CD4-positive, alpha-beta T cell (primary cell): ENCODE measurements around the gene SMDT1. TPM values are rescaled to one million over a fixed set of nuclear protein-coding genes. Genes with fewer than 3 reads are reported as not detected.
A peak's percentile ranks its signal among the peaks of the same experiment; 100 is the strongest.

ENCODE experiments used
- ATAC-seq: fragments of 200-7000 bp; cut with Tn5 transposase; one replicate; pipeline ENCODE4 v1.10.0; 2022; ENCODE audit warnings: mild to moderate bottlenecking; ENCODE audit not compliant: poor library complexity
- CTCF ChIA-PET: fragments of 350-600 bp; sonication (Branson Sonifier 250); formaldehyde crosslinking; loops from one replicate; lab custom pipeline; 2021; ENCODE audit warnings: antibody characterized with exemption, inconsistent platforms; lab: Charles Lee
- POLR2A ChIA-PET: fragments of 350-600 bp; sonication (Branson Sonifier 250); formaldehyde crosslinking; loops from one replicate; lab custom pipeline; 2021; ENCODE audit warnings: antibody characterized with exemption, inconsistent platforms; lab: Charles Lee
- DNase-seq, 14 experiments: peaks; one replicate each; pipeline ENCODE4 v3.0.0-alpha.2; 2013 to 2020; ENCODE audit warnings: mixed read lengths in 2 of 14
- H3K27ac ChIP-seq, 2 donors: one replicate each; pipeline versions ENCODE4 v1.5.1 to v1.7.0; 2013; ENCODE audit warnings: low read length in 2 of 2, low read depth in 1 of 2, mild to moderate bottlenecking in 1 of 2
- H3K27me3 ChIP-seq, 2 experiments: 1 replicate in 1 of 2; 2 replicates in 1 of 2; pipeline versions ENCODE4 v1.6.1 to v1.7.0; 2013; ENCODE audit warnings: low read length in 2 of 2, control low read depth in 1 of 2, mild to moderate bottlenecking in 1 of 2, moderate library complexity in 1 of 2; ENCODE audit not compliant: insufficient read depth in 2 of 2, control insufficient read depth in 1 of 2
- H3K36me3 ChIP-seq: one replicate; pipeline ENCODE4 v1.6.1; 2013; ENCODE audit warnings: low read length, control low read depth; ENCODE audit not compliant: insufficient read depth
- H3K4me1 ChIP-seq: one replicate; pipeline ENCODE4 v1.6.1; 2013; ENCODE audit warnings: low read length, control low read depth; ENCODE audit not compliant: insufficient read depth
- H3K4me3 ChIP-seq: one replicate; pipeline ENCODE4 v1.5.1; 2013; ENCODE audit warnings: mild to moderate bottlenecking, low read length, moderate library complexity
- H3K9me3 ChIP-seq, 2 experiments: 1 replicate in 1 of 2; 2 replicates in 1 of 2; pipeline versions ENCODE4 v1.6.1 to v1.7.0; 2013; ENCODE audit warnings: low read length in 2 of 2, mild to moderate bottlenecking in 2 of 2, control low read depth in 1 of 2, moderate library complexity in 1 of 2; ENCODE audit not compliant: control insufficient read depth in 1 of 2, insufficient read depth in 1 of 2
- H3K27ac Mint-ChIP-seq: one replicate; pipeline ENCODE4 v1.8.0; 2020; ENCODE audit warnings: mixed read lengths
- H3K27me3 Mint-ChIP-seq: one replicate; pipeline ENCODE4 v1.8.0; 2021; ENCODE audit warnings: mixed read lengths
- H3K36me3 Mint-ChIP-seq: one replicate; pipeline ENCODE4 v1.8.0; 2021; ENCODE audit warnings: low read depth, mixed read lengths
- H3K4me1 Mint-ChIP-seq: one replicate; pipeline ENCODE4 v1.8.0; 2021; ENCODE audit warnings: low read depth, mixed read lengths
- H3K4me3 Mint-ChIP-seq: one replicate; pipeline ENCODE4 v1.8.0; 2020; ENCODE audit warnings: mild to moderate bottlenecking, mixed read lengths
- H3K9me3 Mint-ChIP-seq: one replicate; pipeline ENCODE4 v1.8.0; 2020; ENCODE audit warnings: mixed read lengths
- intact Hi-C, 2 experiments: fragments of 100-400 bp; cut with DNase I in 1 of 2; cut with micrococcal nuclease in 1 of 2; formaldehyde crosslinking; loops; one replicate each; pipeline versions ENCODE4 v1.15.1 to v1.9.0; 2023 to 2025; cut with DNase I, micrococcal nuclease
- total RNA-seq, 174 experiments: library from RNA in 2 of 174; stranded (reverse) in 2 of 174; gene quantifications; one replicate each; pipeline ENCODE4 v1.2.3 and lab custom pipeline; 2021 to 2026
- TF ChIP-seq, protein P1 (sequence below): fragments of 200-600 bp; IDR thresholded peaks from one replicate; pipeline ENCODE4 v1.8.0; 2022; ENCODE audit warnings: antibody characterized with exemption, mild to moderate bottlenecking

Gene SMDT1
- total RNA-seq, 2 experiments from 2014 or later = 84.7 to 86.4 TPM

DNA sequence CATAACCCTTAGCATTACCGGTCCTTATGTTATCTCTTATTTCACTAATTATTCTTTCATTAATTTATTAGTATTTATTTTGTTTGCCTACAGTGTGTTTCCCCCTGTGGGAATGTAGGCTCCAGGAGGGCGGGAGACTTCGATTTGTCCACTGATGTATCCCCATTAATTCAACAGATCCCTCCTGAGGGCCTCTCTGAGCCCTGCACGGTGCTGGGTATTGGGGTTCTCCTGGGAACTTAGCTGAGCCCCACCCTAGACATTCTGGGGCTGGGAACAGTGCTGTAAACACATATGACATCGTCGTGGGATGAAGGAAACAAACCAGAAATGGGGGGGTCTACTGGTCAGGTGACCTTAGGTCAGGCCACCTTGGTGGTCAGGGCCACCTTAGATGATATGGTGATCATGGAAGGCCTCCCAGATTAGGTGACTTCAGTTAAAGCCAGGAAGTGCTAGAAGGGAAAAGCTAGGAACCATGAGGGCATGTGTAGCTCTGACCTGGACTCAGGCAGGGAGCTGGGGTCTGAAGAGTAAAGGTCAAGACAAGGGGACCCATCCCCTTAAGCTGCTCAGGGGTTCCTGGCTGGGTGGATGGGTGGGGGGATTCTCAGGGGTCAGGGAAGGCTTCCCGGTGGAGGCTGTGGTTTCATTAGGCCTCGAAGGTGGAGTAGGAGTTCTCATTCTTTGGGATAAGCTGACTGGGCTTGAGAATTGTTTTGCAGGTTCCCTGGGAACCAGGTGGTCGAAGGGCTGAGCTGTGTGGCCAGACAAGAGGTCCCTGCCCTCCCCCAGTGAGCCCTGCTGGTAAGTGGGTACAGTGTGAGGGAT lies 4.4 kb upstream of the SMDT1 start:
- Histone ChIP-seq H3K36me3 (no peaks in the 10 kb centered on the region), H3K4me1 (peaks cover 62% of the 10 kb centered on the region), H3K27me3 (no peaks in the 10 kb centered on the region), H3K4me3 (peak overlapping the region; percentile 60), H3K9me3 (no peaks in the 10 kb centered on the region), H3K27ac (no peak overlapping the region)
- intact Hi-C loops = loop anchor here (5.0 to 10.0 kb wide), 4 partner anchors 78 to 540 kb away; partner anchors contain the start of genes POLDIP3 (in 1 of the 2) and WBP2NL (in 1 of the 2)
- TF ChIP-seq, protein P1, sequence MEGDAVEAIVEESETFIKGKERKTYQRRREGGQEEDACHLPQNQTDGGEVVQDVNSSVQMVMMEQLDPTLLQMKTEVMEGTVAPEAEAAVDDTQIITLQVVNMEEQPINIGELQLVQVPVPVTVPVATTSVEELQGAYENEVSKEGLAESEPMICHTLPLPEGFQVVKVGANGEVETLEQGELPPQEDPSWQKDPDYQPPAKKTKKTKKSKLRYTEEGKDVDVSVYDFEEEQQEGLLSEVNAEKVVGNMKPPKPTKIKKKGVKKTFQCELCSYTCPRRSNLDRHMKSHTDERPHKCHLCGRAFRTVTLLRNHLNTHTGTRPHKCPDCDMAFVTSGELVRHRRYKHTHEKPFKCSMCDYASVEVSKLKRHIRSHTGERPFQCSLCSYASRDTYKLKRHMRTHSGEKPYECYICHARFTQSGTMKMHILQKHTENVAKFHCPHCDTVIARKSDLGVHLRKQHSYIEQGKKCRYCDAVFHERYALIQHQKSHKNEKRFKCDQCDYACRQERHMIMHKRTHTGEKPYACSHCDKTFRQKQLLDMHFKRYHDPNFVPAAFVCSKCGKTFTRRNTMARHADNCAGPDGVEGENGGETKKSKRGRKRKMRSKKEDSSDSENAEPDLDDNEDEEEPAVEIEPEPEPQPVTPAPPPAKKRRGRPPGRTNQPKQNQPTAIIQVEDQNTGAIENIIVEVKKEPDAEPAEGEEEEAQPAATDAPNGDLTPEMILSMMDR = no peak
- H3K4me3 Mint-ChIP-seq = peak overlapping the region; percentile 77
- ChIA-PET CTCF (interaction anchor here (3.1 kb wide), 1 partner anchor 15 kb away, joined by 11 read pairs; the partner anchor contains the start of gene NDUFA6), POLR2A (interaction anchor here (0.6 to 1.7 kb wide), 2 partner anchors 16 to 261 kb away, joined by 3 to 19 read pairs; partner anchors contain the start of gene NDUFA6)
- H3K27ac Mint-ChIP-seq = peak overlapping the region; percentile 77
- H3K36me3 Mint-ChIP-seq = peaks cover 13% of the 10 kb centered on the region
- no peaks in the 10 kb centered on the region for H3K9me3 Mint-ChIP-seq
- DNase-seq (peak in 1 of 14 experiments; percentile 17), ATAC-seq (no peak)
- peaks cover 61% of the 10 kb centered on the region for H3K4me1 Mint-ChIP-seq
- H3K27me3 Mint-ChIP-seq = no peaks in the 10 kb centered on the region

DNA sequence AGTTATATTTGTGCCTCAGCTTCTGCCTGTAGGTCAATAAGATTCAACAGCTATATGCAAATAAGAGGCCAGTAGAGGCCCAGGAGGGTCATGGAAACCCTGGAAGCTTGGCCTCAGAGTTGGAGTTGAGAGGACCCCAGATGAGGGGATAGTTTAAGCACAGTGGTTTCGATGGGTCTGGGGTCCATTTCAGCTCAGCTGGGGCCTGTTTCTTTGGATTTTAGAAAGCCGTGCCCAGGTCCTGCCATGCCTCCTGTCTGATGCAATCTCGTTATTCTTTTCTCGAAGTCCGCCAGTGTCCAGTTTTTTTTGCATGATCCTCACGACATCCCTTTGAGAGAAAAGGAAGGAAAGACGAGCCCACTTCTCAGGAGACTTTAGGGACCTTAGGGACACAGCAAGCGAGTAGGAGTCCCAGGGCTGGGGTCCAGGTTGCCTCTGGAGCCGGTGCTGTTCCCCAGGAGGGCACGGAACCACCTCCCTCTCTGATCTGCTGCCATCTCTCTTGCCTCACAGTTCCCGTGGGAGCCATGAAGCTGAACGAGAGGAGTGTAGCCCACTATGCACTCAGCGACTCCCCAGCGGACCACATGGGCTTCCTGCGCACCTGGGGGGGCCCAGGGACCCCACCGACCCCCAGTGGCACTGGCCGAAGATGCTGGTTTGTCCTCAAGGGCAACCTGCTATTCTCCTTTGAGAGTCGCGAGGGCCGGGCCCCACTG lies 2.6 kb upstream of the SMDT1 start:
- Histone ChIP-seq H3K4me3 (no peak overlapping the region), H3K27ac (no peak overlapping the region), H3K4me1 (peaks cover 62% of the 10 kb centered on the region), H3K27me3 (no peaks in the 10 kb centered on the region), H3K36me3 (peaks cover 3% of the 10 kb centered on the region), H3K9me3 (no peaks in the 10 kb centered on the region)
- Mint-ChIP-seq H3K36me3 (peaks cover 14% of the 10 kb centered on the region), H3K27ac (no peak overlapping the region), H3K4me1 (peaks cover 57% of the 10 kb centered on the region), H3K9me3 (no peaks in the 10 kb centered on the region), H3K27me3 (no peaks in the 10 kb centered on the region), H3K4me3 (peak overlapping the region; percentile 25)
- ATAC-seq (no peak), DNase-seq (no peak)
- intact Hi-C loops = loop anchor here (5.0 to 10.0 kb wide), 3 partner anchors 365 to 538 kb away; partner anchors contain the start of gene POLDIP3 (in 1 of the 2)
- POLR2A ChIA-PET = no interaction called here
- CTCF ChIA-PET = interaction anchor here (3.1 kb wide), 1 partner anchor 13 kb away, joined by 11 read pairs; the partner anchor contains the start of gene NDUFA6
- TF ChIP-seq, protein P1 = no peak

- DNase-seq = no peak
- no peak overlapping the region for H3K27ac ChIP-seq
These were observed 1.9 kb upstream of the SMDT1 start for GRCh38 chr22:42077486-42078125.

More at GRCh38 chr22:42077486-42078125, 1.9 kb upstream of the SMDT1 start:
- ATAC-seq = no peak
- POLR2A ChIA-PET = interaction anchor here (1.4 to 4.5 kb wide), 3 partner anchors 8 to 277 kb away, joined by 4 to 161 read pairs (median 43); partner anchors contain the start of genes CCDC134, NAGA and NDUFA6
- intact Hi-C loops = loop anchor here (5.0 to 10.0 kb wide), 3 partner anchors 365 to 537 kb away; partner anchors contain the start of gene POLDIP3 (in 1 of the 2)
- no peaks in the 10 kb centered on the region for H3K9me3 ChIP-seq
- no peaks in the 10 kb centered on the region for H3K27me3 ChIP-seq
- peak overlapping the region; percentile 20 for H3K4me3 Mint-ChIP-seq
- H3K36me3 Mint-ChIP-seq = peaks cover 19% of the 10 kb centered on the region
- TF ChIP-seq, protein P1 = no peak
- peaks cover 9% of the 10 kb centered on the region for H3K36me3 ChIP-seq
- peaks cover 60% of the 10 kb centered on the region for H3K4me1 Mint-ChIP-seq
- CTCF ChIA-PET = interaction anchor here (3.1 kb wide), 1 partner anchor 13 kb away, joined by 11 read pairs; the partner anchor contains the start of gene NDUFA6
- no peak overlapping the region for H3K4me3 ChIP-seq
- H3K27me3 Mint-ChIP-seq = no peaks in the 10 kb centered on the region
- peak overlapping the region; percentile 97 for H3K27ac Mint-ChIP-seq
- peaks cover 63% of the 10 kb centered on the region for H3K4me1 ChIP-seq
- no peaks in the 10 kb centered on the region for H3K9me3 Mint-ChIP-seq
